ENCODE results near the gene ARHGAP4. TPM values are rescaled to one million over a fixed set of nuclear protein-coding genes. Genes with fewer than 3 reads are reported as not detected.

The ARHGAP4 gene
- total RNA-seq, 4 donors from 2014 or later, result 2.6 to 10.7 (median 4.4) TPM

DNA sequence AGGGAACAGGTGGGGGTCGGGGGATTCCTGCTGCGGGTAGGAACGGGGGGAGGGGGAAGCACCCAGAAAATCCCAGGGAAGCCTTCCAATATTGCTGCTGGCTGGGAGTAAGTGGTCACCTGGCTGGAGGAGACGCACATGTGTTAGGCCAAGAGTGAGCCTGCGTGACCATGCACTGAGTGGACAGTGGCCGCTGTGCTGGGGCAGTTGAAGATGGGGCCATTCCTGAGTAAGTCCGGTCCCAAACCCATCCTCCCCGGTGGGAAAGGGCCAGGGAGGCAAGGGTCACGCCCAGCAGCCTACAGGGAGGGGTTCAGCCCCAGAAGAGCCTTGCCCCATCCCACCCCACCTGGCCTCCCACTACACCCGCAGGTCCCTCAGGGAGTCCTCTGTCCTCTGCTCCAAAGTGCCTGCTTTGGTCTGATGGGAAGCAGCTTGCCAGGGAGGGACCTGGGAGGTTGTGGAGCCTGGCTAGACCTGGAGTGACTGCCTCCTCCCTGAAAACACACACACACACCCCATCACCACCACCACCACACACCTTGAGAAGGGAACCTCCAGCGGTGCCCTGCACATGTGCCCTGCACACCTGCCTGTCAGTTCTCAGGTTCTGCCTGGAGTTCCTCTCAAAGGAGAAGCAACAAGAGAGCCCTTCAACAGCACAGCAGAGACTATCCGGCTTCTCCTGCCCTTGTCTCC, 46.2 kb downstream of the ARHGAP4 start:
- in situ Hi-C loops (cut with MboI; ENCODE audit: low sequenced_read_pairs in 4 of 4) (no loop called here), intact Hi-C loops (cut with DNase I; ENCODE audit: low total_unique reads) (no loop called here)
- ATAC-seq (no peak), DNase-seq (no peak)
- H3K27me3 ChIP-seq, result peaks cover 5 to 73% (median 30%) of the 10 kb centered on the region in 3 donors
- no peaks in the 10 kb centered on the region for H3K9me3 ChIP-seq
- H3K27ac ChIP-seq, result no peak overlapping the region
- TF ChIP-seq POLR2A (IDR thresholded peaks at IDR 0.05), result no peak
- no peak for TF ChIP-seq CTCF (IDR thresholded peaks at IDR 0.05 in 4 of 5, conservative IDR thresholded peaks at IDR 0.05 in 1 of 5)
- H3K36me3 ChIP-seq, result no peaks in the 10 kb centered on the region
- no peaks in the 10 kb centered on the region for H3K4me1 ChIP-seq
- no peak overlapping the region for H3K4me3 ChIP-seq

DNA sequence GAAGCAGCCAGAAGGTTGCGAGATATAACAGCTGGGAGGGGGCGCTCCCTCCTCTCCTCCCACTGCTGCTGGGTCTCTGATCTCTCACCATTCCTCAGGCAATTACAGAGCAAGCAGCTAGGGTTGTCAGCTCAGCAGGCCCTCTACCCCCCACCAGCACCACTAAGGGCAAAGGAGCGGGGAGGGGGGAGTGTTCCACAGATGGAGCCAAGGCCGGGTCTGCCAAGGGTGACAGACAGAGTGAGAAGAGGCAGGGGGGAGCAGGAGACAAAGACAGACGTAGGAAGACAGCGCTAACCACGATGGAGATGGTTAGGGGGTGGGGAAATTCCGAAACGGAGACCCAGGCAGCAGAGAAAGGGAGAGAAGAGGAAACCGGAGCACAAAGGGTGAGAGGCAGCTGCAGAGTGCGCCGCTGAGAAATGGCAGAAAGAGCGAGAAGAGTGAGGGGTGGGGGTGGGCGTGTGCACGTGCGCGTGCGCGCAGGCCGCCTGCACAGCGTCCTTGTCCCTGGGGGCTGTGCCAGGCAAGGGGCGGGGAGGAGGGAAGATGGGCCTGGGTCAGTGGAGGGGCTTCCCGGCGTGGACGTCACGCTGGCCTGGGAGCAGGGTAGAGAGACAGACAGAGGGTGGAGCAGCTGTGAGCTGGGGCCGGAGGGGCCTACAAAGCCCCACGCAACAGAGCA, 47.0 kb downstream of the ARHGAP4 start:
- Histone ChIP-seq H3K36me3 (no peaks in the 10 kb centered on the region), H3K27ac (no peak overlapping the region), H3K27me3 (peaks cover 2 to 65% (median 22%) of the 10 kb centered on the region in 3 donors), H3K9me3 (no peaks in the 10 kb centered on the region), H3K4me3 (no peak overlapping the region), H3K4me1 (no peaks in the 10 kb centered on the region)
- intact Hi-C loops (cut with DNase I; ENCODE audit: low total_unique reads), result no loop called here
- TF ChIP-seq CTCF (IDR thresholded peaks at IDR 0.05 in 4 of 5, conservative IDR thresholded peaks at IDR 0.05 in 1 of 5), result no peak
- TF ChIP-seq POLR2A (IDR thresholded peaks at IDR 0.05), result no peak
- DNase-seq, result no peak
- no peak for ATAC-seq
- in situ Hi-C loops (cut with MboI; ENCODE audit: low sequenced_read_pairs in 4 of 4), result no loop called here

DNA sequence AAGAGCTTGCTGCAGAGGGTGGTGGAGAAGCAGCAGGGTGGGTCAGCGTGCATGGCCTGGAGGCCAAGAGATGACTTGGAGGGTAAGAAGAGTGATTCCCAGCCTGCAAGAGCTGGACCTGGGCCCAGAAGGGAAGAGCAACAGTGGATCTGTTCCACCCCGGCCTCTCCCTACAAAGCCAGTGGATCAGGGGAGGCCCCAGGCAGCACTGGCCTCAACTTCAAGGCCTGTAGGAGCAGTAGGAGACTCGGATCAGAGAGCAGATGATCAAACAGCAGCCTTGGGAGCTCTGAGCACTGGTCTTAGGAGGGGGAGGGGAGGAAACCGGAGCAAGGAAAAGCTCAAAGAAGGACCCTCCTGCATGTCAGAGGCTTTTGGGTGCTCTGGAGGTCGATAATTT, 47.7 kb downstream of the ARHGAP4 start:
- TF ChIP-seq POLR2A (IDR thresholded peaks at IDR 0.05) (no peak), CTCF (IDR thresholded peaks at IDR 0.05 in 4 of 5, conservative IDR thresholded peaks at IDR 0.05 in 1 of 5) (no peak)
- Histone ChIP-seq H3K9me3 (no peaks in the 10 kb centered on the region), H3K4me1 (no peaks in the 10 kb centered on the region), H3K4me3 (no peak overlapping the region), H3K27ac (no peak overlapping the region), H3K36me3 (no peaks in the 10 kb centered on the region), H3K27me3 (peaks cover 0 to 58% (median 21%) of the 10 kb centered on the region in 3 donors)
- intact Hi-C loops (cut with DNase I; ENCODE audit: low total_unique reads) (no loop called here), in situ Hi-C loops (cut with MboI; ENCODE audit: low sequenced_read_pairs in 4 of 4) (no loop called here)
- DNase-seq, result no peak
- no peak for ATAC-seq

DNA sequence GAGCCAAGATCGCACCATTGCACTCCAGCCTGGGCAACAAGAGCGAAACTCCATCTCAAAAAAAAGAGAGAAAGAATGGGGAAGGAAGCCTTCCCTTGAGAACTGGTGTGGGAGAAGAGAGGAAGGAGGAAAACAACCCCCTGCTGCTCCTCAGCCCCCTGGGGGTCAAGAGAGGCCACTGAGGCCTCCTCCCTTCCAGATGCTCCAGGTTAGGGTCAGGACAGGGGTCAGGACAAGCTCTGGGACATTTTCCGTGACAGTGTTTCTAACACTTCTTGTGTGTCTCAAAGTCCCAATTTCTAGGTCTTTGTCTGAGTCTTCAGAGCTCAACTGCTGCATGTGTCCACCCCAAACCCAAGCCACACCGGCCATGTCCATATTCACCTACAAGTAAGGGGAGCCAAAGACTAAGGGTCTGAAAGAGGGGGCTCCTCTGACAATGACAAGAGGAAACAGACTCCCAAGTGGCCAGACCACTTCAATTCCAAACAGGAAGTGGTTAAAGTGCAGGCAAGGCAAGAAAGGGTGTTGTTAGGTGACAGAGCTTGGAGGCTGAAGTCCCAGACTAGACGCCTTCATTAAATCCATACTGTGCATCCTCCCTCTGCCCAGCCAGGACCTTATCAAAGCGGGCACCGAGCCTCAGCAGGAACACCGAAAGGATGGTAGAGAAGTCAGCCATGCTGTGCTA, 48.3 kb downstream of the ARHGAP4 start:
- Histone ChIP-seq H3K27me3 (peaks cover 0 to 51% (median 16%) of the 10 kb centered on the region in 3 donors), H3K36me3 (no peaks in the 10 kb centered on the region), H3K4me3 (no peak overlapping the region), H3K9me3 (no peaks in the 10 kb centered on the region), H3K4me1 (no peaks in the 10 kb centered on the region), H3K27ac (no peak overlapping the region)
- intact Hi-C loops (cut with DNase I; ENCODE audit: low total_unique reads), result no loop called here
- in situ Hi-C loops (cut with MboI; ENCODE audit: low sequenced_read_pairs in 4 of 4), result no loop called here
- DNase-seq (no peak), ATAC-seq (no peak)
- no peak for TF ChIP-seq CTCF (IDR thresholded peaks at IDR 0.05 in 4 of 5, conservative IDR thresholded peaks at IDR 0.05 in 1 of 5)
- TF ChIP-seq POLR2A (IDR thresholded peaks at IDR 0.05), result no peak
